K562 (cell line): ENCODE measurements around the gene COMMD2.

ENCODE experiments used
- HNRNPH1 ChIP-seq: fragments of 200-400 bp; formaldehyde crosslinking; optimal IDR thresholded peaks from 2 replicates; pipeline ENCODE3; 2017; ENCODE audit warnings: low read depth, mild to moderate bottlenecking, low read length, moderate library complexity
- KLF16 ChIP-seq: IDR thresholded peaks from 2 replicates; pipeline ENCODE4 v1.6.1; 2016; ENCODE audit warnings: antibody characterized with exemption
- PCBP1 ChIP-seq: fragments of 200-400 bp; formaldehyde crosslinking; IDR thresholded peaks from 2 replicates; pipeline ENCODE4 v1.6.1; 2018; ENCODE audit warnings: mild to moderate bottlenecking, low read depth, low read length; ENCODE audit not compliant: poor library complexity, severe bottlenecking
- POLR2A ChIP-seq: fragments of 450-650 bp; conservative IDR thresholded peaks from 2 replicates; pipeline ENCODE4 v1.6.1; 2016
- U2AF1 ChIP-seq: fragments of 200-400 bp; formaldehyde crosslinking; optimal IDR thresholded peaks from 2 replicates; pipeline ENCODE3; 2017; ENCODE audit warnings: mild to moderate bottlenecking, low read depth, low read length, moderate library complexity
- ZNF133 ChIP-seq: fragments of 250-450 bp; sonication (Bioruptor Pico); IDR thresholded peaks from 2 replicates; pipeline ENCODE4 v1.4.0; 2020; ENCODE audit warnings: mild to moderate bottlenecking
- ZNF561 ChIP-seq: fragments of 450-650 bp; formaldehyde crosslinking; conservative IDR thresholded peaks from 2 replicates; pipeline ENCODE4 v1.4.0; 2020; ENCODE audit warnings: mild to moderate bottlenecking, moderate library complexity
- TF ChIP-seq, protein P1 (sequence below), 3 experiments: IDR thresholded peaks in 2 of 3; conservative IDR thresholded peaks in 1 of 3; 2 replicates each; pipeline ENCODE4 v1.5.1; 2011 to 2012; ENCODE audit warnings: low read length in 3 of 3, mild to moderate bottlenecking in 3 of 3, control low read depth in 2 of 3, improper control_type of control experiment in 1 of 3, inconsistent platforms in 1 of 3, low read depth in 1 of 3, mixed read lengths in 1 of 3, moderate library complexity in 1 of 3; ENCODE audit not compliant: insufficient read depth in 2 of 3
- TF ChIP-seq, protein P2 (sequence below): fragments of 250-450 bp; sonication (Bioruptor Pico); IDR thresholded peaks from 2 replicates; pipeline ENCODE4 v1.5.0; 2021
- TF ChIP-seq, protein P3 (sequence below): sonication (generic); formaldehyde crosslinking; IDR thresholded peaks from 2 replicates; pipeline ENCODE4 v1.9.0; 2022; ENCODE audit warnings: mild to moderate bottlenecking, missing genetic modification reagents

DNA sequence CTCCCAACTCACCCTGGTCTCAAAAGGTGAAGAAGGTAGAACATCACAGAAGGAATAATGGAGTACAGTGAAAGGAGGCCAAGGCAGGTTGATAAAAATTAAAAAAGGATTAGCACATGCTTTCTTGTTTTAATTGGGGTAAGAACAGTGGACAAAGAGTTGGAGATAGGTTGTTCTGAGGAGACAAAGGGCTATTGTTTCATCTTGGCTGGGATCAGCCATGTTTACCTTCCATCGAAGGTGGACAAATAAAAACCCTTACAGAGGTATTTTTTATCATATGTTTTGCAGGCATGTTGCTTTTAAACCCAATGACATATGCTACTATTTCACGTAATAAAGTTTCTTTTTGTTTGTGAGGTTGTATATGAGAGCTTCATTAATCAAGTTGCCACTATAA, 12.9 kb downstream of the COMMD2 start:
- TF ChIP-seq POLR2A (no peak), PCBP1 (no peak), ZNF133 (no peak), U2AF1 (no peak), KLF16 (no peak), ZNF561 (CRISPR knock-in tag) (no peak), HNRNPH1 (no peak)
- TF ChIP-seq, protein P1, sequence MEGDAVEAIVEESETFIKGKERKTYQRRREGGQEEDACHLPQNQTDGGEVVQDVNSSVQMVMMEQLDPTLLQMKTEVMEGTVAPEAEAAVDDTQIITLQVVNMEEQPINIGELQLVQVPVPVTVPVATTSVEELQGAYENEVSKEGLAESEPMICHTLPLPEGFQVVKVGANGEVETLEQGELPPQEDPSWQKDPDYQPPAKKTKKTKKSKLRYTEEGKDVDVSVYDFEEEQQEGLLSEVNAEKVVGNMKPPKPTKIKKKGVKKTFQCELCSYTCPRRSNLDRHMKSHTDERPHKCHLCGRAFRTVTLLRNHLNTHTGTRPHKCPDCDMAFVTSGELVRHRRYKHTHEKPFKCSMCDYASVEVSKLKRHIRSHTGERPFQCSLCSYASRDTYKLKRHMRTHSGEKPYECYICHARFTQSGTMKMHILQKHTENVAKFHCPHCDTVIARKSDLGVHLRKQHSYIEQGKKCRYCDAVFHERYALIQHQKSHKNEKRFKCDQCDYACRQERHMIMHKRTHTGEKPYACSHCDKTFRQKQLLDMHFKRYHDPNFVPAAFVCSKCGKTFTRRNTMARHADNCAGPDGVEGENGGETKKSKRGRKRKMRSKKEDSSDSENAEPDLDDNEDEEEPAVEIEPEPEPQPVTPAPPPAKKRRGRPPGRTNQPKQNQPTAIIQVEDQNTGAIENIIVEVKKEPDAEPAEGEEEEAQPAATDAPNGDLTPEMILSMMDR (IDR thresholded peaks at IDR 0.05 in 2 of 3, conservative IDR thresholded peaks at IDR 0.05 in 1 of 3; ENCODE audit: insufficient read depth in 2 of 3, low read depth in 1 of 3, low read length in 3 of 3): no peak
- TF ChIP-seq, protein P2, sequence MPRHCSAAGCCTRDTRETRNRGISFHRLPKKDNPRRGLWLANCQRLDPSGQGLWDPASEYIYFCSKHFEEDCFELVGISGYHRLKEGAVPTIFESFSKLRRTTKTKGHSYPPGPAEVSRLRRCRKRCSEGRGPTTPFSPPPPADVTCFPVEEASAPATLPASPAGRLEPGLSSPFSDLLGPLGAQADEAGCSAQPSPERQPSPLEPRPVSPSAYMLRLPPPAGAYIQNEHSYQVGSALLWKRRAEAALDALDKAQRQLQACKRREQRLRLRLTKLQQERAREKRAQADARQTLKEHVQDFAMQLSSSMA (CRISPR knock-in tag): no peak
- TF ChIP-seq, protein P3, sequence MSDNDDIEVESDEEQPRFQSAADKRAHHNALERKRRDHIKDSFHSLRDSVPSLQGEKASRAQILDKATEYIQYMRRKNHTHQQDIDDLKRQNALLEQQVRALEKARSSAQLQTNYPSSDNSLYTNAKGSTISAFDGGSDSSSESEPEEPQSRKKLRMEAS: no peak
